ENCODE measurements around the gene ROPN1L.
"Not testable (repeated sequence)": the region's sequence is repeated elsewhere in the genome, so short reads cannot be mapped to it uniquely, and the experiment has no call there.

ROPN1L gene

GRCh38 chr5:10480237-10480985 lies 38.7 kb downstream of the ROPN1L start:
- no peak for FAIRE-seq

- no peak for FAIRE-seq
These were observed 39.7 kb downstream of the ROPN1L start for GRCh38 chr5:10481241-10481935.

- no peak for FAIRE-seq
These were observed 41.3 kb downstream of the ROPN1L start for GRCh38 chr5:10482791-10483530.

GRCh38 chr5:10484774-10485141 lies 43.1 kb downstream of the ROPN1L start:
- no peak for FAIRE-seq

- no peak for FAIRE-seq
These were observed 43.6 kb downstream of the ROPN1L start for GRCh38 chr5:10485142-10485795.

- FAIRE-seq, result no peak
These were observed 44.2 kb downstream of the ROPN1L start for GRCh38 chr5:10485897-10486296.

- FAIRE-seq, result no peak
These were observed 45.0 kb downstream of the ROPN1L start for GRCh38 chr5:10486511-10487344.

- no peak for FAIRE-seq
These were observed 46.5 kb downstream of the ROPN1L start for GRCh38 chr5:10488144-10488543.

- no peak for FAIRE-seq
These were observed 48.2 kb downstream of the ROPN1L start for GRCh38 chr5:10489810-10490426.

GRCh38 chr5:10490927-10491672 lies 49.4 kb downstream of the ROPN1L start:
- no peak for FAIRE-seq

GRCh38 chr5:10491673-10492026 lies 50.0 kb downstream of the ROPN1L start:
- FAIRE-seq, result no peak

GRCh38 chr5:10493884-10494283 lies 52.2 kb downstream of the ROPN1L start:
- FAIRE-seq, result no peak

GRCh38 chr5:10494497-10494896 lies 52.8 kb downstream of the ROPN1L start:
- FAIRE-seq, result not testable (repeated sequence)

GRCh38 chr5:10497554-10497953 lies 55.9 kb downstream of the ROPN1L start:
- FAIRE-seq, result no peak

GRCh38 chr5:10498350-10498749 lies 56.7 kb downstream of the ROPN1L start:
- FAIRE-seq, result no peak

- FAIRE-seq, result no peak
These were observed 57.4 kb downstream of the ROPN1L start for GRCh38 chr5:10499066-10499465.

- no peak for FAIRE-seq
These were observed 58.1 kb downstream of the ROPN1L start for GRCh38 chr5:10499776-10500175.

GRCh38 chr5:10500669-10501068 lies 59.0 kb downstream of the ROPN1L start:
- FAIRE-seq, result no peak

- no peak for FAIRE-seq
These were observed 59.9 kb downstream of the ROPN1L start for GRCh38 chr5:10501554-10502075.

GRCh38 chr5:10502130-10502529 lies 60.5 kb downstream of the ROPN1L start:
- no peak for FAIRE-seq

GRCh38 chr5:10502578-10502977 lies 60.9 kb downstream of the ROPN1L start:
- FAIRE-seq, result no peak
